DND-41 (cell line): Measurements from ENCODE around the gene TMEM134.
"Not testable (repeated sequence)": the region's sequence is repeated elsewhere in the genome, so short reads cannot be mapped to it uniquely, and the experiment has no call there.

Experiments
- ATAC-seq: fragments of 200-7000 bp; cut with Tn5 transposase; 3 replicates; pipeline ENCODE4 v1.9.1; 2021; ENCODE audit warnings: low read depth; ENCODE audit not compliant: insufficient read depth
- DNase-seq: peaks from one replicate; pipeline ENCODE4 v3.0.0-alpha.2; 2020
- H2AFZ ChIP-seq: 2 replicates; pipeline ENCODE4 v1.6.0; 2012; ENCODE audit warnings: low read depth, low read length
- H3K27ac ChIP-seq: 2 replicates; pipeline ENCODE4 v1.5.1; 2012; ENCODE audit warnings: low read length, inconsistent platforms
- H3K27me3 ChIP-seq: fragments of 200-600 bp; sonication (generic); 2 replicates; pipeline ENCODE4 v1.6.0; 2012; ENCODE audit warnings: low read length, mild to moderate bottlenecking, inconsistent platforms; ENCODE audit not compliant: insufficient read depth, poor library complexity
- H3K36me3 ChIP-seq: 2 replicates; pipeline ENCODE4 v1.5.1; 2012; ENCODE audit warnings: low read length, inconsistent platforms; ENCODE audit not compliant: insufficient read depth
- H3K4me1 ChIP-seq: 2 replicates; pipeline ENCODE4 v1.5.1; 2012; ENCODE audit warnings: mild to moderate bottlenecking, low read length; ENCODE audit not compliant: insufficient read depth
- H3K4me2 ChIP-seq: 2 replicates; pipeline ENCODE4 v1.6.0; 2012; ENCODE audit warnings: mild to moderate bottlenecking, moderate library complexity, low read length, inconsistent platforms; ENCODE audit not compliant: insufficient read depth
- H3K4me3 ChIP-seq, 2 experiments: fragments of 200-600 bp in 1 of 2; shearing (Covaris generic) in 1 of 2; 2 replicates each; pipeline ENCODE4 v1.5.1; 2012 to 2016; ENCODE audit warnings: inconsistent platforms in 2 of 2, low read length in 2 of 2, mild to moderate bottlenecking in 2 of 2, low read depth in 1 of 2, moderate library complexity in 1 of 2
- H3K79me2 ChIP-seq: 2 replicates; pipeline ENCODE4 v1.6.0; 2012; ENCODE audit warnings: low read length, inconsistent platforms; ENCODE audit not compliant: insufficient read depth
- H3K9ac ChIP-seq: 2 replicates; pipeline ENCODE4 v1.6.0; 2012; ENCODE audit warnings: low read depth, mild to moderate bottlenecking, inconsistent platforms, low read length, moderate library complexity
- H3K9me3 ChIP-seq: 2 replicates; pipeline ENCODE4 v1.5.1; 2012; ENCODE audit warnings: low read length, moderate library complexity, mild to moderate bottlenecking, inconsistent platforms; ENCODE audit not compliant: insufficient read depth, severe bottlenecking
- H4K20me1 ChIP-seq: 2 replicates; pipeline ENCODE4 v1.6.0; 2012; ENCODE audit warnings: low read length; ENCODE audit not compliant: insufficient read depth
- EZH2 ChIP-seq: IDR thresholded peaks from 3 replicates; pipeline ENCODE4 v1.6.1; 2012; ENCODE audit warnings: borderline replicate concordance, low read depth, mild to moderate bottlenecking, moderate library complexity, low read length, inconsistent platforms; ENCODE audit not compliant: severe bottlenecking
- TF ChIP-seq, protein P1 (sequence below): IDR thresholded peaks from 2 replicates; pipeline ENCODE4 v1.5.1; 2012; ENCODE audit warnings: borderline replicate concordance, low read length, moderate library complexity, mild to moderate bottlenecking; ENCODE audit not compliant: poor library complexity, severe bottlenecking; ENCODE audit errors: extremely low read depth

Gene TMEM134

DNA sequence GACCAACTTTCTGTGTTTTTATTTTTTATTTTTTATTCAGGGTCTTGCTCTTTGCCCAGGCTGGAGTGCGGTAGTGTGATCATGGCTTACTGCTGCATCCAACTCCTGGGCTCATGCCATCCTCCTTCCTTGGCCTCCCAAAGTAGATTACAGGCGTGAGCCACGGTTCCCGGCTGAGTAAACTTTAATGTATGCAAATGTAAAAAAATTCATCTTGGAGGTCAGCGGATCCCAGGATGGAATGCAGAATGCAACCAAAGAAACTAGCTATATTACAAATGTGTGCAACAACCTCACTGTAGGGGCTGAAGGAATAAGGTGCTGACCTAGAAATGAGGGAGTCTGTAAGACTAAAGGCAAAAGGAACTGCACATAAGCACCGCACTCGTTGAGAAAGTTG lies 45.1 kb upstream of the TMEM134 start:
- Histone ChIP-seq H3K36me3 (no peaks in the 10 kb centered on the region), H3K27me3 (no peaks in the 10 kb centered on the region), H3K4me3 (no peak overlapping the region), H3K9ac (no peak overlapping the region), H3K4me2 (no peak overlapping the region), H2AFZ (no peak overlapping the region), H3K27ac (no peak overlapping the region), H3K9me3 (no peaks in the 10 kb centered on the region), H4K20me1 (no peaks in the 10 kb centered on the region), H3K4me1 (peaks cover 2% of the 10 kb centered on the region), H3K79me2 (no peaks in the 10 kb centered on the region)
- TF ChIP-seq EZH2 = no peak
- TF ChIP-seq, protein P1, sequence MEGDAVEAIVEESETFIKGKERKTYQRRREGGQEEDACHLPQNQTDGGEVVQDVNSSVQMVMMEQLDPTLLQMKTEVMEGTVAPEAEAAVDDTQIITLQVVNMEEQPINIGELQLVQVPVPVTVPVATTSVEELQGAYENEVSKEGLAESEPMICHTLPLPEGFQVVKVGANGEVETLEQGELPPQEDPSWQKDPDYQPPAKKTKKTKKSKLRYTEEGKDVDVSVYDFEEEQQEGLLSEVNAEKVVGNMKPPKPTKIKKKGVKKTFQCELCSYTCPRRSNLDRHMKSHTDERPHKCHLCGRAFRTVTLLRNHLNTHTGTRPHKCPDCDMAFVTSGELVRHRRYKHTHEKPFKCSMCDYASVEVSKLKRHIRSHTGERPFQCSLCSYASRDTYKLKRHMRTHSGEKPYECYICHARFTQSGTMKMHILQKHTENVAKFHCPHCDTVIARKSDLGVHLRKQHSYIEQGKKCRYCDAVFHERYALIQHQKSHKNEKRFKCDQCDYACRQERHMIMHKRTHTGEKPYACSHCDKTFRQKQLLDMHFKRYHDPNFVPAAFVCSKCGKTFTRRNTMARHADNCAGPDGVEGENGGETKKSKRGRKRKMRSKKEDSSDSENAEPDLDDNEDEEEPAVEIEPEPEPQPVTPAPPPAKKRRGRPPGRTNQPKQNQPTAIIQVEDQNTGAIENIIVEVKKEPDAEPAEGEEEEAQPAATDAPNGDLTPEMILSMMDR = no peak
- ATAC-seq = no peak
- DNase-seq = no peak

DNA sequence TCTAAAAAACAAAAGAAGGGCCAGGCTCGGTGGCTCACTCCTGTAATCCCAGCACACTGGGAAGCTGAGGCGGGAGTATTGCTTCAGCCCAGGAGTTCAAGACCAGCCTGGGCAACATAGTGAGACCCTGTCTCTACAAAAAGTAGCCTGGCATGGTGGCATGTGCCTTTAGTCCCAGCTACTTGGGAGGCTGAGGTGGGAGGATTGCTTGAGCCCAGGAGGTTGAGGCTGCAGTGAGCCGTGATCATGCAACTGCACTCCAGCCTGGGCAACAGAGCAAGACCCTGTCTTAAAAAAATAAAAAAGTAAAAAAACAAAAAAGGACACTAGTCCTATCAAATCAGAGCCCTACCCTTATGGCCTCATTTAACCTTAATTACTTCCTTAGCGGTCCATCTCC lies 42.5 kb upstream of the TMEM134 start:
- peaks cover 21% of the 10 kb centered on the region for H3K4me1 ChIP-seq
- H3K9ac ChIP-seq, ATAC-seq, H3K9me3 ChIP-seq, H3K27ac ChIP-seq, H2AFZ ChIP-seq, H3K4me3 ChIP-seq, H3K27me3 ChIP-seq, DNase-seq, H3K4me2 ChIP-seq: not testable (repeated sequence)
- H3K36me3 ChIP-seq = peaks cover 12% of the 10 kb centered on the region
- peaks cover 15% of the 10 kb centered on the region for H3K79me2 ChIP-seq
- peaks cover 12% of the 10 kb centered on the region for H4K20me1 ChIP-seq

DNA sequence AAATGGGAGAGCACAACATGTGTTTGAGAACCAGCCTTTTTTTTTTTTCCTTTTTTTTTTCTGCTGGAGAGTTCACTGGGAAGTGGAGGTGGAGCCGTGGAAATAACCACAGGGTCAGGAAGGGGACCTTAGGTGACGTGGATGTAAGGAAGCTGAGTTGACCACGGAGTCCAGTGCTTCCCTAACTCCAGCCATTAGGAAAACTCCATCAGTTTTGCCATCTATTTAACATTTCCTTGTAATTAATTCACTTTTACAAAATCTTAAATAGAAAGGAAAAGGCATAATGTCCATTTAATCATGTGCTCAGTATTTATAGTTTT lies 40.9 kb upstream of the TMEM134 start:
- H3K27me3 ChIP-seq = no peaks in the 10 kb centered on the region
- no peak overlapping the region for H3K4me2 ChIP-seq

DNA sequence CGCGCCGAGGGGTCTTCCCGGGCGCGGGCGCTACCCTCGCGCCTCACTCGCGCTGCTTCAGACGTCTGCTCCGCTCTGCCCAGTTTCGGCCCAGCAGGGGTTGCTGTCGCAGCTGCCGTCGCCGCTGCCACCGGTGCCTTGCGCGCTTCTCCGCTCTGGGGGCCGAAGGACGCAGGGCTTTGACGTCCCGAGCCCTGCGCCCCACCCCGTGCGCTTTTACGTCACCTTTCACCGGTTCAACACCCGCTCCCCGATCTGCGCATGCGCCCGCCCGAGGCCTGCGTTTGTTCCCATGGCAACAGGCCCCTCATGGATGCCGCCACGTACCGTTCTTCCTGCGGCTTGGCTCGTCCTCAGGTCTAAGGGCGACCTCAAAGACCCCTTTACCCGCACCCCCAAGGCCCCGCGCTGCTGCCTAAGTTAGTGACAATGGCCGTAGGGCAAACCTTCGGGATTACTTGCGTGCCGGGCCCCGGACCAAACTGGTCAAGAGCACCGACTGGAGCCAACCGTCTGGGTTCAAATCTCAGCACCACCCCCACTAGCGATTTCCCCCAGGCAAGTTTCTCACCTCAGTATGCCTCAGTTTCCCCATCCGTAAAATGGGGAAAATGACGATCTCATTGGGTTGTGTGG lies 39.6 kb upstream of the TMEM134 start:
- peak overlapping the region; percentile 95 for H3K4me2 ChIP-seq
- peaks cover 41% of the 10 kb centered on the region for H3K4me1 ChIP-seq
- ATAC-seq (peak; percentile 35), DNase-seq (peak; percentile 98)
- peak overlapping the region; percentile 96 for H3K27ac ChIP-seq
- peaks cover 14% of the 10 kb centered on the region for H3K36me3 ChIP-seq
- H4K20me1 ChIP-seq = peaks cover 27% of the 10 kb centered on the region
- peak overlapping the region; percentile 95 for H2AFZ ChIP-seq
- no peaks in the 10 kb centered on the region for H3K9me3 ChIP-seq
- no peaks in the 10 kb centered on the region for H3K27me3 ChIP-seq
- H3K79me2 ChIP-seq = peaks cover 36% of the 10 kb centered on the region
- H3K4me3 ChIP-seq = peak overlapping the region; percentile 42 to 85; a peak in 3 of 4 replicates
- H3K9ac ChIP-seq = peak overlapping the region; percentile 79
- TF ChIP-seq, protein P1 = peak; percentile 14
- no peak for TF ChIP-seq EZH2

More for the DNA sequence above, 40.9 kb upstream of the TMEM134 start:
- peaks cover 34% of the 10 kb centered on the region for H3K4me1 ChIP-seq
- ATAC-seq = no peak
- DNase-seq = no peak
- H3K9ac ChIP-seq = no peak overlapping the region
- peaks cover 18% of the 10 kb centered on the region for H4K20me1 ChIP-seq
- peaks cover 14% of the 10 kb centered on the region for H3K36me3 ChIP-seq
- no peak overlapping the region for H3K27ac ChIP-seq
- TF ChIP-seq, protein P1 = no peak
- no peak for TF ChIP-seq EZH2
- H3K9me3 ChIP-seq = no peaks in the 10 kb centered on the region
- peaks cover 23% of the 10 kb centered on the region for H3K79me2 ChIP-seq
- no peak overlapping the region for H2AFZ ChIP-seq
- no peak overlapping the region for H3K4me3 ChIP-seq
